Prostate gland (tissue), 2 donors: ENCODE data around the gene MYOZ2. TPM values are rescaled to one million over a fixed set of nuclear protein-coding genes. Genes with fewer than 3 reads are reported as not detected.

Experiments
- DNase-seq: peaks from one replicate; pipeline ENCODE4 v3.0.0-alpha.2; 2019; ENCODE audit warnings: low spot score
- H3K27ac ChIP-seq, 2 donors: fragments of 200-600 bp; sonication (generic); 2 replicates each; pipeline ENCODE4 v1.5.1; 2017 to 2019
- H3K27me3 ChIP-seq: fragments of 200-600 bp; sonication (generic); replicated peaks from 2 replicates; pipeline ENCODE4 v1.5.1; 2019; ENCODE audit not compliant: insufficient read depth
- H3K36me3 ChIP-seq, 2 donors: fragments of 200-600 bp; sonication (generic); 1 replicate in 1 of 2; 2 replicates in 1 of 2; pipeline versions ENCODE4 v1.5.1 to v1.8.1; 2017 to 2019
- H3K4me1 ChIP-seq: fragments of 200-600 bp; sonication (generic); replicated peaks from 2 replicates; pipeline ENCODE4 v1.5.1; 2019
- H3K4me3 ChIP-seq, 2 donors: fragments of 200-600 bp; sonication (generic); 2 replicates each; pipeline ENCODE4 v1.5.1; 2017 to 2019
- H3K9me3 ChIP-seq: fragments of 200-600 bp; sonication (generic); 2 replicates; pipeline ENCODE4 v1.5.1; 2017
- POLR2A ChIP-seq: fragments of 450-650 bp; IDR thresholded peaks from one replicate; pipeline ENCODE4 v1.6.1; 2016; ENCODE audit warnings: antibody characterized with exemption, mild to moderate bottlenecking
- POLR2AphosphoS5 ChIP-seq: sonication (generic); formaldehyde crosslinking; IDR thresholded peaks from one replicate; pipeline ENCODE4 v1.6.1; 2017; ENCODE audit warnings: antibody characterized with exemption
- WGBS: methylation state at CpG from one replicate; pipeline ENCODE4 v1.1.5; 2018; 5-methylcytosine and 5-hydroxymethylcytosine counted together
- intact Hi-C: fragments of 100-400 bp; cut with DNase I; formaldehyde crosslinking; loops from one replicate; pipeline ENCODE4 v1.14.2; 2022
- total RNA-seq, 2 donors: library from RNA; depleted of rRNA; stranded (reverse); fragments of >200 nt; gene quantifications; one replicate each; pipeline ENCODE4 v1.1.0, GENCODE V29; 2016
- TF ChIP-seq, protein P1 (sequence below), 4 experiments: fragments of 200-600 bp in 2 of 4; fragments of 450-650 bp in 2 of 4; sonication (generic) in 2 of 4; IDR thresholded peaks; 1 replicate in 3 of 4; 2 replicates in 1 of 4; pipeline ENCODE4 v1.5.1; 2016 to 2019; ENCODE audit warnings: antibody characterized with exemption in 4 of 4, mild to moderate bottlenecking in 2 of 4, moderate library complexity in 2 of 4

Gene MYOZ2
- total RNA-seq, 2 donors from 2014 or later = 2.1 to 5.5 TPM

DNA sequence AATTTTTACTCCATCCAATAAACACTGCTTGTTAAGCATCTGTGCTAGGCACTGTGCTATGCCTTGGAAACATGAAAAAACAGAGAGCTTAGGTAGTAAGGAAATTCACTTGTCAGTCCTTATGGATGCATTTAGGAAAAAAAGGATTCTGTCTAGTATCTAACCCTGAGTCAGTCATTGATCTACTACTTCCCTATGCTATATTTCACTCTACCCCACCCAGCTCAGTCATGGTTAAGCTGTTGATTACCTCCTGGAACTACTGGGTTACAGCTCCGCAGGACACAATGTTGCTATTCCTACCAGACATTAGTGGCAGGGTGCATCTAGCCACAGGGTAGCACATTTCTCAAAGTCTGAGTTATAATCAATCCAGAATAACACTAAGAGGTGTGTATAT, 74.0 kb downstream of the MYOZ2 start:
- Histone ChIP-seq H3K27me3 (no peaks in the 10 kb centered on the region), H3K4me3 (no peak overlapping the region), H3K27ac (no peak overlapping the region), H3K4me1 (no peaks in the 10 kb centered on the region), H3K9me3 (no peaks in the 10 kb centered on the region), H3K36me3 (no peaks in the 10 kb centered on the region)
- WGBS = 93% methylated on average over 1 of the region's 1 CpG
- TF ChIP-seq, protein P1, sequence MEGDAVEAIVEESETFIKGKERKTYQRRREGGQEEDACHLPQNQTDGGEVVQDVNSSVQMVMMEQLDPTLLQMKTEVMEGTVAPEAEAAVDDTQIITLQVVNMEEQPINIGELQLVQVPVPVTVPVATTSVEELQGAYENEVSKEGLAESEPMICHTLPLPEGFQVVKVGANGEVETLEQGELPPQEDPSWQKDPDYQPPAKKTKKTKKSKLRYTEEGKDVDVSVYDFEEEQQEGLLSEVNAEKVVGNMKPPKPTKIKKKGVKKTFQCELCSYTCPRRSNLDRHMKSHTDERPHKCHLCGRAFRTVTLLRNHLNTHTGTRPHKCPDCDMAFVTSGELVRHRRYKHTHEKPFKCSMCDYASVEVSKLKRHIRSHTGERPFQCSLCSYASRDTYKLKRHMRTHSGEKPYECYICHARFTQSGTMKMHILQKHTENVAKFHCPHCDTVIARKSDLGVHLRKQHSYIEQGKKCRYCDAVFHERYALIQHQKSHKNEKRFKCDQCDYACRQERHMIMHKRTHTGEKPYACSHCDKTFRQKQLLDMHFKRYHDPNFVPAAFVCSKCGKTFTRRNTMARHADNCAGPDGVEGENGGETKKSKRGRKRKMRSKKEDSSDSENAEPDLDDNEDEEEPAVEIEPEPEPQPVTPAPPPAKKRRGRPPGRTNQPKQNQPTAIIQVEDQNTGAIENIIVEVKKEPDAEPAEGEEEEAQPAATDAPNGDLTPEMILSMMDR (IDR thresholded peaks at IDR 0.05) = no peak
- TF ChIP-seq POLR2AphosphoS5 = no peak
- TF ChIP-seq POLR2A = no peak
- DNase-seq = no peak
- intact Hi-C loops = no loop called here

DNA sequence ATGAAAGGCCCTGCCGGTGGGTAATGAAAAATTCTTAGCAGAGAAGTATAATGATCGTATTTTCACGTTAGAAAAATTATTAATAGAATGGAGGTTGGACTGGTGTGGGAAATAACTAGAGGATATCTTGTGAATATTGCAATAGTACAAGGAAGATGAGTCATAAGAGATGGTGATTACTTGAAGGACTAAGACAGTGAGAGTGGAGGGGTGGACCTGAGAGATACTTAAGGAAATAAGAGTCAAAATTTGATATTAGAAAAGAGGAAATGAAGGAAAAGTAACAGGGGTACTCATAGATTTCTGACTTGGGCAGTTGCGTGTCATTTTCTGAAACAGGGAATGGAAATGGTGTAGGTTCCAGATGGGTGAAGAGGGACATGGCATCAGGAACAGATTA, 75.1 kb downstream of the MYOZ2 start:
- 95% methylated on average over 4 of the region's 4 CpGs for WGBS
- Histone ChIP-seq H3K9me3 (no peaks in the 10 kb centered on the region), H3K27ac (no peak overlapping the region), H3K27me3 (no peaks in the 10 kb centered on the region), H3K36me3 (no peaks in the 10 kb centered on the region), H3K4me1 (no peaks in the 10 kb centered on the region), H3K4me3 (no peak overlapping the region)
- TF ChIP-seq, protein P1 (IDR thresholded peaks at IDR 0.05) = no peak
- TF ChIP-seq POLR2A (no peak), POLR2AphosphoS5 (no peak)
- no peak for DNase-seq
- intact Hi-C loops = loop anchor here (5.0 to 10.0 kb wide), 4 partner anchors 74 to 466 kb away; no protein-coding TSS in a partner anchor

DNA sequence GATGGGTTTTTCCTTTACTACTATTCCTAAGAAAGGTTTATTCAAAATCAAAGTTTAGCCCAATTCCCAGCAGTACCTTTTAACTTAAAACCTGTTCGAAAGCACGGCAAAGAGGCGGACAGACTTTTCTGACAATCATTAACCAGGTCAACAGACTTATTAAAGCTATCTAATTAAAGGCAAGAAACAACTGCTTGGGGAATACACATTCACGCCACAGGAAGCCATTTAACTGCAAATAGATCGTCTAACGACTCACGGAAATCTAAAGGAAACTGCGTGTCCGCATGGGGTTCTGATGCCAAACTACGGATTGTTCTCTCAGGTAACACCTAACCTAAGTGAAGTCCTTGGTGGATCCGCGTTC, 76.2 kb downstream of the MYOZ2 start:
- H3K36me3 ChIP-seq = no peaks in the 10 kb centered on the region
- TF ChIP-seq POLR2A = no peak
- TF ChIP-seq, protein P1 (IDR thresholded peaks at IDR 0.05) = no peak
- no peak for TF ChIP-seq POLR2AphosphoS5
- peak overlapping the region; percentile 97 for H3K27ac ChIP-seq
- intact Hi-C loops = loop anchor here (2.0 to 10.0 kb wide), 5 partner anchors 73 to 467 kb away; no protein-coding TSS in a partner anchor
- no peaks in the 10 kb centered on the region for H3K9me3 ChIP-seq
- DNase-seq = no peak
- H3K27me3 ChIP-seq = no peaks in the 10 kb centered on the region
- WGBS = under 1% methylated on average over 12 of the region's 12 CpGs
- H3K4me1 ChIP-seq = no peaks in the 10 kb centered on the region
- H3K4me3 ChIP-seq = peak overlapping the region; percentile 83 to 86

DNA sequence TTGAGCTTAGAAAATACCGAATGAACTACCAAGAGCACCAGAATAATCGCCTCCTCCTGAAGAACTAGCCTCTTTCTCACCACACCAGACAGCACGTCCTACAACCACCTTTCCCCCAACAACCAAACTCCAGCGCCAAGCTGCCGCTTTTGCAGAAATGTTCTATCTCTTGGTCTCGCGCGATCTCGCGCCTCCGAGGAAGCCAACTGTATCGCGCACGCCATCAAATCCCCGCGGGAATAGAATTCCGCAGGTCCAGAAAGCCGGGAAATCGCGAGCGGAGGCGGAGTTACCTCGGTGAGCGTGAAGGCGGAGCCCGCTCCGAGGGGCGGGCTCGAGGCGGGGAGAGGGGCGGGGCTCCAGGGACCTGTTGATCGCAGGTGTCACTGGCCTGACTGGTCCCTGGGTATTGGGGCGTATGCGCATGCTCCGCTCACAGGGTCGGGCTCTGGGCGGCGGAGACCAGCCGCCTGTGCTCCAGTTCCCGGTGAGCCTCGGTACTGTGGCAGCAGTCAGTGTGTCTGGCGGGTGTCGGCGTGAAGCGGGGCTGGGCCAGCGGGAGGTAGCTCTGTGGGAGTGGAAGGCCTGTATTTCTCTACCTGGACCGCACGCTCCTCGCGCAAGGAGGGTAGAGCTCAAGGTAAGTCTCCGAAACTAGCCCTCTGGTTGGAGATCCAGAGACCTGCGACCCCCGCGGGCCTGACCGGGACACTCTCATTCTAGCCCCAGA, 76.8 kb downstream of the MYOZ2 start, which contains the start of gene USP53:
USP53 (plus strand) TSS at position 480 of the 730 bp plus-strand sequence. CDS start 27,047 bp downstream, outside the sequence.
- Histone ChIP-seq H3K27ac (peak within 1 kb of the TSS; percentile 97), H3K36me3 (no peaks in the 10 kb centered on the region), H3K27me3 (no peaks in the 10 kb centered on the region), H3K9me3 (no peaks in the 10 kb centered on the region), H3K4me1 (no peaks in the 10 kb centered on the region), H3K4me3 (peak within 1 kb of the TSS; percentile 83 to 86)
- 2% methylated on average over 51 of the region's 55 CpGs for WGBS
- intact Hi-C loops = loop anchor here (2.0 to 10.0 kb wide), 5 partner anchors 72 to 468 kb away; no protein-coding TSS in a partner anchor
- TF ChIP-seq POLR2A (peak; percentile 98), POLR2AphosphoS5 (peak; percentile 96)
- TF ChIP-seq, protein P1 (IDR thresholded peaks at IDR 0.05) = peak in 1 of 4 experiments; percentile 48
- DNase-seq = peak; percentile 99
